Naive thymus-derived CD4-positive, alpha-beta T cell (primary cell): Measurements from ENCODE around the gene ADIPOQ. TPM values are rescaled to one million over a fixed set of nuclear protein-coding genes. Genes with fewer than 3 reads are reported as not detected.
"Not testable (repeated sequence)": the region's sequence is repeated elsewhere in the genome, so short reads cannot be mapped to it uniquely, and the experiment has no call there.

Experiments used
- ATAC-seq: fragments of 150-1000 bp; cut with Tn5 transposase; 2 replicates; pipeline ENCODE4 v1.10.0; 2021; ENCODE audit warnings: mild to moderate bottlenecking, moderate library complexity
- CTCF ChIA-PET: fragments of 350-600 bp; sonication (Branson Sonifier 250); formaldehyde crosslinking; loops from one replicate; lab custom pipeline; 2021; ENCODE audit warnings: antibody characterized with exemption; lab: Charles Lee
- POLR2A ChIA-PET: fragments of 350-600 bp; sonication (Branson Sonifier 250); formaldehyde crosslinking; loops from one replicate; lab custom pipeline; 2021; ENCODE audit warnings: antibody characterized with exemption, inconsistent platforms; lab: Charles Lee
- DNase-seq, 9 donors: peaks; one replicate each; pipeline versions ENCODE4 v3.0.0 to v3.0.0-alpha.2; 2020 to 2022; ENCODE audit warnings: mixed read lengths in 1 of 9
- H3K27ac ChIP-seq: one replicate; pipeline ENCODE4 v1.7.0; 2013; ENCODE audit warnings: mild to moderate bottlenecking, low read depth, low read length, moderate library complexity
- H3K27me3 ChIP-seq, 2 donors: one replicate each; pipeline ENCODE4 v1.7.0; 2013; ENCODE audit warnings: low read length in 2 of 2, mild to moderate bottlenecking in 2 of 2, moderate library complexity in 2 of 2; ENCODE audit not compliant: control insufficient read depth in 2 of 2, insufficient read depth in 2 of 2
- H3K36me3 ChIP-seq, 3 experiments: 1 replicate in 2 of 3; 2 replicates in 1 of 3; pipeline ENCODE4 v1.7.0; 2013; ENCODE audit warnings: low read length in 3 of 3, mild to moderate bottlenecking in 3 of 3, moderate library complexity in 1 of 3; ENCODE audit not compliant: insufficient read depth in 3 of 3, control insufficient read depth in 2 of 3
- H3K4me1 ChIP-seq, 2 donors: one replicate each; pipeline ENCODE4 v1.7.0; 2013; ENCODE audit warnings: low read length in 2 of 2, mild to moderate bottlenecking in 2 of 2, moderate library complexity in 1 of 2; ENCODE audit not compliant: control insufficient read depth in 2 of 2, insufficient read depth in 2 of 2
- H3K4me3 ChIP-seq: 2 replicates; pipeline ENCODE4 v1.7.0; 2013; ENCODE audit warnings: mild to moderate bottlenecking, low read length
- H3K9me3 ChIP-seq, 3 experiments: 1 replicate in 2 of 3; 2 replicates in 1 of 3; pipeline ENCODE4 v1.7.0; 2013; ENCODE audit warnings: low read length in 3 of 3; ENCODE audit not compliant: control insufficient read depth in 2 of 3
- H3K27ac Mint-ChIP-seq, 9 donors: one replicate each; pipeline ENCODE4 v1.8.0; 2020 to 2022; ENCODE audit warnings: mixed read lengths in 9 of 9, mild to moderate bottlenecking in 8 of 9, moderate library complexity in 5 of 9, inconsistent platforms in 2 of 9
- H3K27me3 Mint-ChIP-seq, 5 donors: one replicate each; pipeline ENCODE4 v1.8.0; 2021 to 2022; ENCODE audit warnings: mixed read lengths in 5 of 5, mild to moderate bottlenecking in 1 of 5
- H3K36me3 Mint-ChIP-seq, 5 donors: one replicate each; pipeline ENCODE4 v1.8.0; 2020 to 2022; ENCODE audit warnings: mixed read lengths in 5 of 5, mild to moderate bottlenecking in 3 of 5, inconsistent platforms in 1 of 5
- H3K4me1 Mint-ChIP-seq, 7 donors: one replicate each; pipeline ENCODE4 v1.8.0; 2020 to 2022; ENCODE audit warnings: mixed read lengths in 7 of 7, mild to moderate bottlenecking in 3 of 7, inconsistent platforms in 1 of 7
- H3K4me3 Mint-ChIP-seq, 10 donors: one replicate each; pipeline ENCODE4 v1.8.0; 2020 to 2022; ENCODE audit warnings: mild to moderate bottlenecking in 10 of 10, mixed read lengths in 10 of 10, moderate library complexity in 6 of 10, inconsistent platforms in 2 of 10
- H3K9me3 Mint-ChIP-seq, 11 donors: one replicate each; pipeline ENCODE4 v1.8.0; 2020 to 2022; ENCODE audit warnings: mixed read lengths in 11 of 11, mild to moderate bottlenecking in 4 of 11, inconsistent platforms in 1 of 11, moderate library complexity in 1 of 11
- intact Hi-C, 2 donors: fragments of 100-400 bp; cut with micrococcal nuclease; formaldehyde crosslinking; loops; one replicate each; pipeline ENCODE4 v1.15.1; 2023
- polyA plus RNA-seq, 2 donors: library from polyadenylated mRNA; unstranded; fragments of 300-500 nt; fragmentation: Illumina TruSeq; gene quantifications; one replicate each; pipeline ENCODE4 v1.2.3, GENCODE V29; 2021
- total RNA-seq, 6 experiments: library from RNA in 5 of 6; stranded (reverse) in 5 of 6; gene quantifications; 1 replicate in 5 of 6; 2 replicates in 1 of 6; pipeline ENCODE4 v1.2.3 and lab custom pipeline; 2021 to 2026

Gene ADIPOQ
- total and polyA plus RNA-seq, 7 experiments from 2014 or later, result not detected

DNA sequence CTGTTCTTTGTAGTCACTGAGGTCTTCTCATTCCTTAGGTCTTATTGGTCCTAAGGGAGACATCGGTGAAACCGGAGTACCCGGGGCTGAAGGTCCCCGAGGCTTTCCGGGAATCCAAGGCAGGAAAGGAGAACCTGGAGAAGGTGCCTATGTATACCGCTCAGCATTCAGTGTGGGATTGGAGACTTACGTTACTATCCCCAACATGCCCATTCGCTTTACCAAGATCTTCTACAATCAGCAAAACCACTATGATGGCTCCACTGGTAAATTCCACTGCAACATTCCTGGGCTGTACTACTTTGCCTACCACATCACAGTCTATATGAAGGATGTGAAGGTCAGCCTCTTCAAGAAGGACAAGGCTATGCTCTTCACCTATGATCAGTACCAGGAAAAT is 11.6 kb downstream of the ADIPOQ start:
- peaks cover 14 to 26% (median 21%) of the 10 kb centered on the region in 7 donors for H3K4me1 Mint-ChIP-seq
- H3K4me3 Mint-ChIP-seq, result no peak overlapping the region
- ATAC-seq, result no peak
- Histone ChIP-seq H3K9me3 (peaks cover 0 to 1% (median 0%) of the 10 kb centered on the region in 3 experiments), H3K27me3 (no peaks in the 10 kb centered on the region), H3K4me1 (peaks cover 0 to 7% of the 10 kb centered on the region in 2 donors), H3K27ac (no peak overlapping the region), H3K4me3 (no peak overlapping the region), H3K36me3 (no peaks in the 10 kb centered on the region)
- H3K9me3 Mint-ChIP-seq, result peaks cover 0 to 15% (median 3%) of the 10 kb centered on the region in 11 donors
- no peak for DNase-seq
- peaks cover 0 to 2% (median 0%) of the 10 kb centered on the region in 5 donors for H3K27me3 Mint-ChIP-seq
- intact Hi-C loops, result no loop called here
- POLR2A ChIA-PET, result interaction anchor here (0.5 to 2.1 kb wide), 4 partner anchors 24 to 173 kb away, joined by 3 to 7 read pairs (median 4); no protein-coding TSS in a partner anchor
- CTCF ChIA-PET, result no interaction called here
- no peak overlapping the region for H3K27ac Mint-ChIP-seq
- peaks cover 0 to 14% (median 0%) of the 10 kb centered on the region in 5 donors for H3K36me3 Mint-ChIP-seq

DNA sequence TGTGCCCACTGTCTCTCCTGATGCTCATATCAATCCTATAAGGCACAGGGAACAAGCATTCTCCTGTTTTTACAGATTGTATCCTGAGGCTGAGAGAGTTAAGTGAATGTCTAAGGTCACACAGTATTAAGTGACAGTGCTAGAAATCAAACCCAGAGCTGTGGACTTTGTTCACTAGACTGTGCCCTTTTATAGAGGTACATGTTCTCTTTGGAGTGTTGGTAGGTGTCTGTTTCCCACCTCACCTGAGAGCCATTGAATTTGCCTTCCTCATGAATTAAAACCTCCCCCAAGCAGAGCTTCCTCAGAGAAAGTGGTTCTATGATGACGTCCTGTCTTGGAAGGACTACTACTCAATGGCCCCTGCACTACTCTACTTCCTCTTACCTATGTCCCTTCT is 12.4 kb downstream of the ADIPOQ start:
- peaks cover 0 to 21% (median 6%) of the 10 kb centered on the region in 11 donors for H3K9me3 Mint-ChIP-seq
- intact Hi-C loops, result no loop called here
- Histone ChIP-seq H3K36me3 (no peaks in the 10 kb centered on the region), H3K9me3 (peaks cover 0 to 6% (median 3%) of the 10 kb centered on the region in 3 experiments), H3K4me1 (no peaks in the 10 kb centered on the region), H3K27me3 (no peaks in the 10 kb centered on the region), H3K4me3 (no peak overlapping the region), H3K27ac (no peak overlapping the region)
- H3K4me1 Mint-ChIP-seq, result peaks cover 7 to 23% (median 14%) of the 10 kb centered on the region in 7 donors
- H3K4me3 Mint-ChIP-seq, result no peak overlapping the region
- POLR2A ChIA-PET, result interaction anchor here (0.8 to 2.1 kb wide), 3 partner anchors 76 to 172 kb away, joined by 3 to 7 read pairs (median 3); no protein-coding TSS in a partner anchor
- H3K36me3 Mint-ChIP-seq, result peaks cover 0 to 20% (median 0%) of the 10 kb centered on the region in 5 donors
- ATAC-seq (no peak), DNase-seq (no peak)
- H3K27me3 Mint-ChIP-seq, result no peaks in the 10 kb centered on the region
- peak overlapping the region in 1 of 9 donors; percentile 58 for H3K27ac Mint-ChIP-seq
- CTCF ChIA-PET, result interaction anchor here (0.6 to 0.7 kb wide), 2 partner anchors 76 to 83 kb away, joined by 3 read pairs; partner anchors contain the start of gene ST6GAL1

DNA sequence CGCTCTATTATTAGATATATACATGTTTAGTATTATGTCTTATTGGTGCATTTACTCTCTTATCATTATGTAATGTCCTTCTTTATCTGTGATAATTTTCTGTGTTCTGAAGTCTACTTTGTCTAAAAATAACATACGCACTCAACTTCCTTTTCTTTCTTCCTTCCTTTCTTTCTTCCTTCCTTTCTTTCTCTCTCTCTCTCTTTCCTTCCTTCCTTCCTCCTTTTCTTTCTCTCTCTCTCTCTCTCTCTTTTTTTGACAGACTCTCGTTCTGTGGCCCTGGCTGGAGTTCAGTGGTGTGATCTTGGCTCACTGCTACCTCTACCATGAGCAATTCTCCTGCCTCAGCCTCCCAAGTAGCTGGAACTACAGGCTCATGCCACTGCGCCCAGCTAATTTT is 15.2 kb downstream of the ADIPOQ start:
- no peak overlapping the region for H3K4me3 ChIP-seq
- no peaks in the 10 kb centered on the region for H3K4me1 ChIP-seq
- intact Hi-C loops, result no loop called here
- Mint-ChIP-seq H3K27ac (no peak overlapping the region), H3K9me3 (peaks cover 0 to 20% (median 7%) of the 10 kb centered on the region in 11 donors), H3K36me3 (peaks cover 0 to 18% (median 0%) of the 10 kb centered on the region in 5 donors), H3K27me3 (no peaks in the 10 kb centered on the region), H3K4me3 (peak overlapping the region in 1 of 10 donors; percentile 3), H3K4me1 (peaks cover 0 to 21% (median 4%) of the 10 kb centered on the region in 7 donors)
- POLR2A ChIA-PET, result interaction anchor here (1.3 kb wide), 1 partner anchor 74 kb away, joined by 3 read pairs; the partner anchor contains the start of gene EIF4A2
- ATAC-seq, result no peak
- no peak overlapping the region for H3K27ac ChIP-seq
- H3K27me3 ChIP-seq, result no peaks in the 10 kb centered on the region
- H3K36me3 ChIP-seq, result no peaks in the 10 kb centered on the region
- peaks cover 0 to 6% (median 3%) of the 10 kb centered on the region in 3 experiments for H3K9me3 ChIP-seq
- DNase-seq, result no peak
- CTCF ChIA-PET, result interaction anchor here (1.3 kb wide), 1 partner anchor 74 kb away, joined by 6 read pairs; no protein-coding TSS in a partner anchor

DNA sequence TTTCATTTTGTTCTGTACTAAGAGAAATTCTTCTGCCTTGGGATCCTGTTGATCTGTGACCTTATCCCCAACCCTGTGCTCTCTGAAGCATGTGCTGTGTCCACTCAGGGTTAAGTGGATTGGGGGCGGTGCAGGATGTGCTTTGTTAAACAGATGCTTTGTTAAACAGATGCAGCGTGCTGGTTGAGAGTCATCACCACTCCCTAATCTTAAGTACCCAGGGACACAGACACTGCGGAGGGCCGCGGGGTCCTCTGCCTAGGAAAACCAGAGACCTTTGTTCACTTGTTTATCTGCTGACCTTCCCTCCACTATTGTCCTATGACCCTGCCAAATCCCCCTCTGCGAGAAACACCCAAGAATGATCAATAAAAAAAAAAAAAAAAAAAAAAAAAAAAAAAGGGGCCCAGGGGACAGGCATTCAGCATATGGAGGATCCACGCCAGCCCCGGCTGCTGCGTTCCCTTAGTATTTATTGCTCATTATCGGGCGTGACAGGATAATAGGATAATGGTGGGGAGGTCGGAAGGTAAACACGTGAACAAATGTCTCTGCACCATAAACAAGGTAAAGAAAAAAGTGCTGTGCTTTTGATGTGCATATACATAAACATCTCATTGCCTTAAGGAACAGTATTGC is 22.8 kb downstream of the ADIPOQ start:
- CTCF ChIA-PET, intact Hi-C loops, DNase-seq, H3K4me1 ChIP-seq, H3K27ac Mint-ChIP-seq, ATAC-seq, H3K9me3 Mint-ChIP-seq, H3K36me3 ChIP-seq, H3K4me3 Mint-ChIP-seq, H3K27ac ChIP-seq, H3K27me3 ChIP-seq, H3K9me3 ChIP-seq, H3K4me3 ChIP-seq, H3K27me3 Mint-ChIP-seq, POLR2A ChIA-PET: not testable (repeated sequence)
- Mint-ChIP-seq H3K4me1 (peaks cover 2 to 19% (median 5%) of the 10 kb centered on the region in 7 donors), H3K36me3 (peaks cover 0 to 10% (median 0%) of the 10 kb centered on the region in 5 donors)

DNA sequence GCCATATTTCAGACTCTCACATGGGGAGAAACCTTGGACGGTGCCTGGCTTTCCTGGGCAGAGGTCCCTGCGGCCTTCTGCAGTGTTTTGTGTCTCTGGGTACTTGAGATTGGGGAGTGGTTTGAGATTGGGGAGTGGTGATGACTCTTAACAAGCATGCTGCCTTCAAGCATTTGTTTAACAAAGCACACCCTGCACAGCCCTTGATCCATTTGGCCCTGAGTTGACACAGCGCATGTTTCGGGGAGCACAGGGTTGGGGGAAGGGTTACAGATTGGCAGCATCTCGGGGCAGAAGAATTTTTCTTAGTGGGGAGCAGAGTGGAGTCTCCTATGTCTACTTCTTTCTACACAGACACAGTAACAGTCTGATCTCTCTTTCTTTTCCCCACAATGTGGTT is 23.6 kb downstream of the ADIPOQ start:
- H3K9me3 ChIP-seq, H3K36me3 ChIP-seq, H3K27ac ChIP-seq, CTCF ChIA-PET, H3K4me3 Mint-ChIP-seq, H3K4me1 ChIP-seq, intact Hi-C loops, H3K4me3 ChIP-seq, DNase-seq, H3K27me3 Mint-ChIP-seq, H3K27ac Mint-ChIP-seq, POLR2A ChIA-PET, ATAC-seq, H3K27me3 ChIP-seq: not testable (repeated sequence)
- H3K36me3 Mint-ChIP-seq, result peaks cover 0 to 10% (median 0%) of the 10 kb centered on the region in 5 donors
- H3K9me3 Mint-ChIP-seq, result peaks cover 0 to 12% (median 0%) of the 10 kb centered on the region in 11 donors
- H3K4me1 Mint-ChIP-seq, result peaks cover 9 to 21% (median 12%) of the 10 kb centered on the region in 7 donors

DNA sequence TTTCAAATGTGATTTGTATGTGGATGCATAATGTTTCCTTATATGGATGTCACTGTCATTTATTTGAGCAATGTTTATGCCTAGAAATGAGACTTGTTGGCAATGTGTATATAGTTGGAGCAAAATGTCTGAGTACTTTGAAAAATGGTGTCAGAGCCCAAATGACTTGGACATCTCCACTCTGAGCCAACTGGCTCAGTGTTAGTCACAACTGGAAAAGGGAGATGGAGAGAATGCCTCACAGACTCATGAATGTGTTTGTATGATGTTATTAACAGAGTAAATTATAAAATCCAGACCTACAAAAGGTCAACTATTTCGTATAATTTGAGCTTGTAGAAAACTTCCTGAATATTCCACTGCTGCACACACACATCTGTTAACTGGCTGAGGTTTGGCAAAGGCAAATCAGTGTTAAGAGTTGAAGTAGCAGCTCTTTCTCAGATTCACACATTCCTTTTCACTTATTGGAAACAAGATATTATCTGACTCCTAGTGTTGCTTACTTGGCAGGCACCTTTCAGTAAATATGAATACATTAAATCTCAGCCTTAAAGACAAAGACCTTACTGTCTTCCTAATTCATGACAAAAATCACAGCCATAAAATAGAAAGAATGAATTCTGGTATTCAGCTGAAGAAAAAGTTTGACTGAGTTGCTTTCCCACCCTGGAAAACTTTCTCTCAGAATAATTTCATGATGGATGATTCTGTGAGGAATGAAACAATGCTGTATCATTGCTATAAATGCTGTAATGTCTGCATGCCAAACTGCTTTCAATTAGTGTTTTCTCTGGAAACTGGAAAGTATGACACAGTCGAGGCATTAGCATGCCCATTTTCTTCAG is 27.0 kb downstream of the ADIPOQ start:
- Histone ChIP-seq H3K4me1 (peaks cover 0 to 18% of the 10 kb centered on the region in 2 donors), H3K9me3 (no peaks in the 10 kb centered on the region), H3K36me3 (no peaks in the 10 kb centered on the region), H3K4me3 (no peak overlapping the region), H3K27ac (no peak overlapping the region), H3K27me3 (no peaks in the 10 kb centered on the region)
- H3K4me3 Mint-ChIP-seq, result no peak overlapping the region
- H3K27ac Mint-ChIP-seq, result peak overlapping the region in 4 of 9 donors; percentile 13 to 86 (median 23)
- H3K27me3 Mint-ChIP-seq, result no peaks in the 10 kb centered on the region
- DNase-seq (no peak), ATAC-seq (no peak)
- peaks cover 0 to 13% (median 0%) of the 10 kb centered on the region in 11 donors for H3K9me3 Mint-ChIP-seq
- CTCF ChIA-PET, result interaction anchor here (0.7 to 1.0 kb wide), 2 partner anchors 19 to 20 kb away, joined by 4 read pairs; no protein-coding TSS in a partner anchor
- peaks cover 17 to 30% (median 23%) of the 10 kb centered on the region in 7 donors for H3K4me1 Mint-ChIP-seq
- H3K36me3 Mint-ChIP-seq, result peaks cover 0 to 12% (median 0%) of the 10 kb centered on the region in 5 donors
- POLR2A ChIA-PET, result interaction anchor here (0.9 to 1.6 kb wide), 3 partner anchors 9 to 39 kb away, joined by 3 to 8 read pairs (median 4); no protein-coding TSS in a partner anchor
- intact Hi-C loops, result no loop called here
